SK-N-SH treated with all-trans-retinoic acid at 6 μM for 48 hours (cell line): ENCODE measurements around the gene AHCY.

Experiments used
- ARNTL ChIP-seq: fragments of 450-650 bp; formaldehyde crosslinking; IDR thresholded peaks from 2 replicates; pipeline ENCODE4 v1.5.0; 2020; ENCODE audit warnings: low read depth, mild to moderate bottlenecking, moderate library complexity, borderline replicate concordance
- BACH2 ChIP-seq: fragments of 250-450 bp; sonication (Bioruptor Pico); IDR thresholded peaks from 2 replicates; pipeline ENCODE4 v1.9.0; 2021; ENCODE audit warnings: mild to moderate bottlenecking, borderline replicate concordance
- ESRRG ChIP-seq: fragments of 250-450 bp; sonication (Bioruptor Pico); IDR thresholded peaks from 2 replicates; pipeline ENCODE4 v1.6.1; 2021; ENCODE audit warnings: mild to moderate bottlenecking
- GLIS3 ChIP-seq: fragments of 250-450 bp; sonication (Bioruptor Pico); IDR thresholded peaks from 2 replicates; pipeline ENCODE4 v1.5.0; 2020; ENCODE audit warnings: mild to moderate bottlenecking, moderate library complexity
- RARB ChIP-seq: fragments of 250-450 bp; sonication (Bioruptor Pico); IDR thresholded peaks from 2 replicates; pipeline ENCODE4 v1.8.0; 2021; ENCODE audit warnings: mild to moderate bottlenecking, moderate library complexity
- SNAI2 ChIP-seq: fragments of 250-450 bp; sonication (Bioruptor Pico); IDR thresholded peaks from 2 replicates; pipeline ENCODE4 v1.5.0; 2020; ENCODE audit warnings: mild to moderate bottlenecking, moderate library complexity
- TOX ChIP-seq: fragments of 250-450 bp; sonication (Bioruptor Pico); IDR thresholded peaks from 2 replicates; pipeline ENCODE4 v1.8.0; 2021; ENCODE audit warnings: mild to moderate bottlenecking, moderate library complexity, borderline replicate concordance
- ZFP3 ChIP-seq: fragments of 250-450 bp; sonication (Bioruptor Pico); IDR thresholded peaks from 2 replicates; pipeline ENCODE4 v1.5.0; 2020; ENCODE audit warnings: mild to moderate bottlenecking, moderate library complexity
- ZNF70 ChIP-seq: fragments of 450-650 bp; formaldehyde crosslinking; IDR thresholded peaks from 2 replicates; pipeline ENCODE4 v1.5.0; 2020; ENCODE audit warnings: mild to moderate bottlenecking, moderate library complexity
- TF ChIP-seq, protein P1 (sequence below): fragments of 250-450 bp; sonication (Bioruptor Pico); IDR thresholded peaks from 2 replicates; pipeline ENCODE4 v1.8.0; 2020; ENCODE audit warnings: mild to moderate bottlenecking, moderate library complexity, borderline replicate concordance

DNA sequence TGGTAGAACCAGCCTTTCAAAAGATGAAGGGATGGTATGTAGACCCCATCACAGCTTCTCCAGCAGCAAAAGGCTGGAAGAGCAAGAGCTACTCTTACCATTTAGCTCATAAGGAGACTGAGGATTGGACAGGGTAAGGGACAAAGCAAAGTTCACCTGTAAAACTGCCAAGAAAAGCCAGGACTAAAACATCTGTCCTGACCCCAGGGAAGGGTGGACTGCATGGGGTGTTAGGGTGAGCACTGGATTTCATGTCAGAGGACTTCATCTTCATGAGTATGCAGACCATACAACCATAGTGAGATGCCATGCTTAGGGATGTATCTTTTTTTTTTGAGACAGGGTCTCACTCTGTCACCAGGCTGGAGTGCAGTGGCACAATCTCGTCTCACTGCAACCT is 19.3 kb downstream of the AHCY start:
- TF ChIP-seq RARB (no peak), BACH2 (CRISPR knock-in tag) (no peak), ARNTL (no peak), ESRRG (CRISPR knock-in tag) (no peak), ZFP3 (CRISPR knock-in tag) (no peak), SNAI2 (CRISPR knock-in tag) (no peak), GLIS3 (CRISPR knock-in tag) (no peak), ZNF70 (CRISPR knock-in tag) (no peak), TOX (no peak)
- TF ChIP-seq, protein P1, sequence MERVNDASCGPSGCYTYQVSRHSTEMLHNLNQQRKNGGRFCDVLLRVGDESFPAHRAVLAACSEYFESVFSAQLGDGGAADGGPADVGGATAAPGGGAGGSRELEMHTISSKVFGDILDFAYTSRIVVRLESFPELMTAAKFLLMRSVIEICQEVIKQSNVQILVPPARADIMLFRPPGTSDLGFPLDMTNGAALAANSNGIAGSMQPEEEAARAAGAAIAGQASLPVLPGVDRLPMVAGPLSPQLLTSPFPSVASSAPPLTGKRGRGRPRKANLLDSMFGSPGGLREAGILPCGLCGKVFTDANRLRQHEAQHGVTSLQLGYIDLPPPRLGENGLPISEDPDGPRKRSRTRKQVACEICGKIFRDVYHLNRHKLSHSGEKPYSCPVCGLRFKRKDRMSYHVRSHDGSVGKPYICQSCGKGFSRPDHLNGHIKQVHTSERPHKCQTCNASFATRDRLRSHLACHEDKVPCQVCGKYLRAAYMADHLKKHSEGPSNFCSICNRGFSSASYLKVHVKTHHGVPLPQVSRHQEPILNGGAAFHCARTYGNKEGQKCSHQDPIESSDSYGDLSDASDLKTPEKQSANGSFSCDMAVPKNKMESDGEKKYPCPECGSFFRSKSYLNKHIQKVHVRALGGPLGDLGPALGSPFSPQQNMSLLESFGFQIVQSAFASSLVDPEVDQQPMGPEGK (CRISPR knock-in tag), result no peak
